Brain microvascular endothelial cell (primary cell): ENCODE results near the gene ITPKA.

Experiments
- DNase-seq: peaks from one replicate; pipeline ENCODE4 v3.0.0-alpha.2; 2020
- H3K27ac ChIP-seq: fragments of 250-450 bp; sonication (Bioruptor Pico); 2 replicates; pipeline ENCODE4 v1.5.1; 2020; ENCODE audit warnings: mild to moderate bottlenecking, moderate library complexity
- H3K27me3 ChIP-seq: fragments of 250-450 bp; sonication (Bioruptor Pico); replicated peaks from 2 replicates; pipeline ENCODE4 v1.5.1; 2020; ENCODE audit warnings: mild to moderate bottlenecking
- H3K36me3 ChIP-seq: fragments of 250-450 bp; sonication (Bioruptor Pico); replicated peaks from 2 replicates; pipeline ENCODE4 v1.5.1; 2020; ENCODE audit warnings: mild to moderate bottlenecking
- H3K4me3 ChIP-seq: 2 replicates; pipeline ENCODE4 v1.5.1; 2011; ENCODE audit warnings: low read depth, mild to moderate bottlenecking, control low read depth, low read length, moderate library complexity
- in situ Hi-C: cut with HindIII; loops from 2 replicates; pipeline ENCODE4 v1.10.0; 2017; ENCODE audit warnings: low sequenced_read_pairs, low pct_ligation_motif_present
- TF ChIP-seq, protein P1 (sequence below): IDR thresholded peaks from 2 replicates; pipeline ENCODE4 v1.5.1; 2011; ENCODE audit warnings: low read depth, mild to moderate bottlenecking, moderate library complexity, low read length, control low read depth, inconsistent platforms; ENCODE audit errors: missing control alignments

The ITPKA gene

DNA sequence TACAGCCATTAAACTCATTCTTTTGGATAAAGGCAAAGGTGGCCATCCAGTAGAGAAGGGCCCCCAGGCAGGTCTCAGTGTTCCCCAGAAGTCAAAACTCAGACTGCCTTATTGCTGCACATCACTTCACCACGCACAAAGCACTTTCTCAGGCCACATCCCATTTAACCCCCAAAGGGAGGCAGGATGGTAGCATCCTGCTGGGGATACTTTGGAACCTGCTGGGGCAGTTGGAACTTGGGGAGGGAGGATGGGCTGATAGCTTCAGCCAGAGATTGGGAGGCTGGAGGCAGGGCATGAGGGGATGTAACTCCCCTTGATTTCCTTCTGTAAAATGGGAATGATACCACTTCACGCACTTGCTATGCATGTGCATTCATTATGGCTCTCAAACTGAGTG lies 5.0 kb downstream of the ITPKA start:
- Histone ChIP-seq H3K36me3 (no peaks in the 10 kb centered on the region), H3K4me3 (no peak overlapping the region), H3K27me3 (peaks cover 52% of the 10 kb centered on the region), H3K27ac (no peak overlapping the region)
- DNase-seq: no peak
- TF ChIP-seq, protein P1, sequence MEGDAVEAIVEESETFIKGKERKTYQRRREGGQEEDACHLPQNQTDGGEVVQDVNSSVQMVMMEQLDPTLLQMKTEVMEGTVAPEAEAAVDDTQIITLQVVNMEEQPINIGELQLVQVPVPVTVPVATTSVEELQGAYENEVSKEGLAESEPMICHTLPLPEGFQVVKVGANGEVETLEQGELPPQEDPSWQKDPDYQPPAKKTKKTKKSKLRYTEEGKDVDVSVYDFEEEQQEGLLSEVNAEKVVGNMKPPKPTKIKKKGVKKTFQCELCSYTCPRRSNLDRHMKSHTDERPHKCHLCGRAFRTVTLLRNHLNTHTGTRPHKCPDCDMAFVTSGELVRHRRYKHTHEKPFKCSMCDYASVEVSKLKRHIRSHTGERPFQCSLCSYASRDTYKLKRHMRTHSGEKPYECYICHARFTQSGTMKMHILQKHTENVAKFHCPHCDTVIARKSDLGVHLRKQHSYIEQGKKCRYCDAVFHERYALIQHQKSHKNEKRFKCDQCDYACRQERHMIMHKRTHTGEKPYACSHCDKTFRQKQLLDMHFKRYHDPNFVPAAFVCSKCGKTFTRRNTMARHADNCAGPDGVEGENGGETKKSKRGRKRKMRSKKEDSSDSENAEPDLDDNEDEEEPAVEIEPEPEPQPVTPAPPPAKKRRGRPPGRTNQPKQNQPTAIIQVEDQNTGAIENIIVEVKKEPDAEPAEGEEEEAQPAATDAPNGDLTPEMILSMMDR: no peak
- in situ Hi-C loops: no loop called here

- H3K36me3 ChIP-seq: no peaks in the 10 kb centered on the region
- in situ Hi-C loops: no loop called here
- H3K27me3 ChIP-seq: peaks cover 46% of the 10 kb centered on the region
Measured at GRCh38 chr15:41499109-41499851, 5.6 kb downstream of the ITPKA start.

GRCh38 chr15:41501191-41501917 lies 7.7 kb downstream of the ITPKA start:
- H3K27me3 ChIP-seq: peaks cover 26% of the 10 kb centered on the region
- no peak for DNase-seq
- TF ChIP-seq, protein P1: no peak
- H3K4me3 ChIP-seq: peak overlapping the region; percentile 20
- no peaks in the 10 kb centered on the region for H3K36me3 ChIP-seq
- H3K27ac ChIP-seq: no peak overlapping the region
- in situ Hi-C loops: no loop called here

More at GRCh38 chr15:41499109-41499851, 5.6 kb downstream of the ITPKA start:
- no peak overlapping the region for H3K4me3 ChIP-seq
- TF ChIP-seq, protein P1: no peak
- no peak for DNase-seq
- no peak overlapping the region for H3K27ac ChIP-seq

GRCh38 chr15:41501931-41502794 lies 8.5 kb downstream of the ITPKA start:
- TF ChIP-seq, protein P1: no peak
- H3K36me3 ChIP-seq: no peaks in the 10 kb centered on the region
- in situ Hi-C loops: no loop called here
- no peak overlapping the region for H3K4me3 ChIP-seq
- peaks cover 25% of the 10 kb centered on the region for H3K27me3 ChIP-seq
- DNase-seq: no peak
- H3K27ac ChIP-seq: no peak overlapping the region

DNA sequence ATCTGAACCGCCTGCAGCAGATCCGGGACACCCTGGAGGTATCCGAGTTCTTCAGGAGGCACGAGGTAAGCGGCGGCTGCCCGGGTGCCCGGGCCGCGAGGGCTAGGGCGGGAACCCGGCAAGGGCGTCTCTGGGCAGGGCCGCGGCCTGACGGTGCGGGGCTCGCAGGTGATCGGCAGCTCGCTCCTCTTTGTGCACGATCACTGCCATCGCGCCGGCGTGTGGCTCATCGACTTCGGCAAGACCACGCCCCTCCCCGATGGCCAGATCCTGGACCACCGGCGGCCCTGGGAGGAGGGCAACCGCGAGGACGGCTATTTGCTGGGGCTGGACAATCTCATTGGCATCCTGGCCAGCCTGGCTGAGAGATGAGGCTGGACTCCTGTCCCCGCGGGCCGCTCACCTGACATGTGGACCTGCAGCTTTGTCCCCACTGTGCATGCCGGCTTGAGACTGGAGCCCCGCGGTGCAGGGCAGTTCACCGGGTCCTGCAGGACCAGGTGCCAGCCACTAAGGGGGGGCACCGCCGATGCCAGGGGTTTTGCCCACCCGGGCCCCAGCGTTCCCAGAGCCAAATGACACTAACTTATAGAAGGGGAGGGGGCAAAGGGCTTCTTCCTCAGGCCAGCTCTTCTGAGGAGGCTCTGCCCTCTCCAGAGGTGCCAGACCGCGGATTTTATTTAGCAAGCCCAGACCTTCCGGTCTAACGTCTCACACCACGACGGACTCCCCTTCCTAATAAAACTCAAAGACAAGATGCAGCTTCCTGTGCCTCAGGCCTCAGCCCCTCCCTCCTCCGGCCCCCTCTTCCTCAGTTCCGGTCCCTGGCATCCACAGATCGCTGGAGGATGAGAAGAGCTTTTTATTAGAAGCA lies 9.4 kb downstream of the ITPKA start:
- H3K27me3 ChIP-seq: peaks cover 25% of the 10 kb centered on the region
- no peaks in the 10 kb centered on the region for H3K36me3 ChIP-seq
- DNase-seq: no peak
- TF ChIP-seq, protein P1: no peak
- no peak overlapping the region for H3K4me3 ChIP-seq
- in situ Hi-C loops: no loop called here
- no peak overlapping the region for H3K27ac ChIP-seq
